PFSK-1 (cell line): ENCODE measurements around the gene NAA20.

ENCODE experiments used
- FOXP2 ChIP-seq: optimal IDR thresholded peaks from 2 replicates; pipeline ENCODE3; 2011; ENCODE audit warnings: borderline replicate concordance, control low read depth, inconsistent platforms; ENCODE audit not compliant: insufficient read depth; ENCODE audit errors: extremely low read length, extremely low read depth
- POLR2AphosphoS5 ChIP-seq: IDR thresholded peaks from 2 replicates; pipeline ENCODE4 v1.6.1; 2012; ENCODE audit warnings: low read depth, mild to moderate bottlenecking, control low read depth, low read length, moderate library complexity
- REST ChIP-seq, 2 experiments: IDR thresholded peaks; 2 replicates each; pipeline versions ENCODE4 v1.6.1 to v1.8.0; 2011 to 2012; ENCODE audit warnings: low read depth in 2 of 2, low read length in 2 of 2, control low read depth in 1 of 2, inconsistent platforms in 1 of 2, mild to moderate bottlenecking in 1 of 2, moderate library complexity in 1 of 2; ENCODE audit not compliant: insufficient read depth in 1 of 2
- SIN3A ChIP-seq: IDR thresholded peaks from 2 replicates; pipeline ENCODE4 v1.6.1; 2012; ENCODE audit warnings: mild to moderate bottlenecking, low read length, moderate library complexity, borderline replicate concordance; ENCODE audit not compliant: insufficient read depth
- TAF1 ChIP-seq: IDR thresholded peaks from 2 replicates; pipeline ENCODE4 v1.6.1; 2012; ENCODE audit warnings: low read length, control low read depth, borderline replicate concordance; ENCODE audit not compliant: insufficient read depth

The NAA20 gene

GRCh38 chr20:19992996-19993908 lies 23.9 kb upstream of the NAA20 start:
- TF ChIP-seq FOXP2 (no peak), SIN3A (no peak), POLR2AphosphoS5 (no peak), REST (IDR thresholded peaks at IDR 0.05; ENCODE audit: insufficient read depth in 1 of 2, low read depth in 2 of 2, low read length in 2 of 2) (no peak), TAF1 (no peak)

- TF ChIP-seq FOXP2 (peak; percentile 29), SIN3A (0 out of 2 replicates have a peak, but pooled peaks have one; percentile 17), TAF1 (no peak), REST (IDR thresholded peaks at IDR 0.05; ENCODE audit: insufficient read depth in 1 of 2, low read depth in 2 of 2, low read length in 2 of 2) (no peak), POLR2AphosphoS5 (no peak; the same call in 1 of the 2 replicates)
These were observed 23.0 kb upstream of the NAA20 start for GRCh38 chr20:19993958-19994669.

- TF ChIP-seq SIN3A (no peak), POLR2AphosphoS5 (no peak), TAF1 (no peak), FOXP2 (no peak), REST (IDR thresholded peaks at IDR 0.05; ENCODE audit: insufficient read depth in 1 of 2, low read depth in 2 of 2, low read length in 2 of 2) (no peak)
These were observed 21.8 kb upstream of the NAA20 start for GRCh38 chr20:19995220-19995863.

- TF ChIP-seq TAF1 = no peak
- TF ChIP-seq SIN3A = no peak
- TF ChIP-seq FOXP2 = no peak
- no peak for TF ChIP-seq REST (IDR thresholded peaks at IDR 0.05; ENCODE audit: insufficient read depth in 1 of 2, low read depth in 2 of 2, low read length in 2 of 2)
- TF ChIP-seq POLR2AphosphoS5 = no peak
These were observed 20.9 kb upstream of the NAA20 start for GRCh38 chr20:19996222-19996621.
